Type B pancreatic cell (in vitro differentiated cells): ENCODE results near the gene TLR9. TPM values are rescaled to one million over a fixed set of nuclear protein-coding genes. Genes with fewer than 3 reads are reported as not detected.

Experiments
- DNase-seq: peaks from one replicate; pipeline ENCODE4 v3.0.0; 2021; ENCODE audit warnings: mixed read lengths; ENCODE audit not compliant: unreplicated experiment; ENCODE audit errors: extremely low spot score
- H3K27ac Mint-ChIP-seq: 2 replicates; pipeline ENCODE4 v1.8.0; 2021; ENCODE audit warnings: mild to moderate bottlenecking, mixed read lengths
- H3K27me3 Mint-ChIP-seq: 2 replicates; pipeline ENCODE4 v1.8.0; 2021; ENCODE audit warnings: mixed read lengths
- H3K36me3 Mint-ChIP-seq: 2 replicates; pipeline ENCODE4 v1.8.0; 2021; ENCODE audit warnings: mixed read lengths
- H3K4me1 Mint-ChIP-seq: one replicate; pipeline ENCODE4 v1.8.0; 2021; ENCODE audit warnings: mixed read lengths; ENCODE audit not compliant: unreplicated experiment
- H3K4me3 Mint-ChIP-seq: 2 replicates; pipeline ENCODE4 v1.8.0; 2021; ENCODE audit warnings: mild to moderate bottlenecking, mixed read lengths
- H3K9me3 Mint-ChIP-seq: 2 replicates; pipeline ENCODE4 v1.8.0; 2021; ENCODE audit warnings: mixed read lengths
- total RNA-seq: library from RNA; stranded (reverse); gene quantifications from 2 replicates; pipeline ENCODE4 v1.2.1, GENCODE V29; 2021; ENCODE audit warnings: low replicate concordance
- TF ChIP-seq, protein P1 (sequence below): fragments of 200-600 bp; sonication (generic); conservative IDR thresholded peaks from 2 replicates; pipeline ENCODE4 v1.5.0; 2021; ENCODE audit warnings: antibody characterized with exemption, mild to moderate bottlenecking

Gene TLR9
- total RNA-seq, 1 donor from 2014 or later: 0.22 TPM

DNA sequence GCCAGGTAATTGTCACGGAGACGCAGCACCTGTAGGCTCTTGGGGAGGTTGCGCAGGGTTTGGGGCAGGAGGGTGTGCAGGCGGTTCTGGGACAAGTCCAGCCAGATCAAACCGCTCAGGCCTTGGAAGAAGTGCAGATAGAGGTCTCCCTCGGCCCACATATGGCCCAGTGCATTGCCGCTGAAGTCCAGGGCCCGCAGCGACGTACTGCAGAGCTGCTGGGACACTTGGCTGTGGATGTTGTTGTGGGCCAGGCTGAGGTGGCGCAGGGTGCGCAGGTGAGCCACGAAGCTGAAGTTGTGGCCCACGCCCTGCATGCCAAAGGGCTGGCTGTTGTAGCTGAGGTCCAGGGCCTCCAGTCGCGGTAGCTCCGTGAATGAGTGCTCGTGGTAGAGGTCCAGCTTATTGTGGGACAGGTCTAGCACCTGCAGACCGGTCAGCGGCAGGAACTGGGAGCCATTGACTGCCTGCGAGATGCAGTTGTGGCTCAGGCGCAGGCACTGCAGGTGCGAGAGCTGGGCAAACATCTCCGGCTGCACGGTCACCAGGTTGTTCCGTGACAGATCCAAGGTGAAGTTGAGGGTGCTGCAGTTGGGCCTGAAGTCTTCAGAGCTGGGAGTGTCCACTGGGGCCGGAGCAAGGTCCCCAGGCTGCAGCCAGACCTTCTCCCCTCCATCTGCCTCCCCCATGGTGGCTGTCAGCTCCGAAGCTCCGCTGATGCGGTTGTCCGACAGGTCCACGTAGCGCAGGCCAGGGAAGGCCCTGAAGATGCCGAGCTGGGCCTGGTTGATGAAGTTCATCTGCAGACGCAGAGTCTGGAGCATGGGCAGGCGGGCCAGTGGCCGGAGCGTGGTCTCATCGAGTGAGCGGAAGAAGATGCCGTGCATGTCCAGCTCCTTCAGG is 2.9 kb downstream of the TLR9 start:
- TF ChIP-seq, protein P1, sequence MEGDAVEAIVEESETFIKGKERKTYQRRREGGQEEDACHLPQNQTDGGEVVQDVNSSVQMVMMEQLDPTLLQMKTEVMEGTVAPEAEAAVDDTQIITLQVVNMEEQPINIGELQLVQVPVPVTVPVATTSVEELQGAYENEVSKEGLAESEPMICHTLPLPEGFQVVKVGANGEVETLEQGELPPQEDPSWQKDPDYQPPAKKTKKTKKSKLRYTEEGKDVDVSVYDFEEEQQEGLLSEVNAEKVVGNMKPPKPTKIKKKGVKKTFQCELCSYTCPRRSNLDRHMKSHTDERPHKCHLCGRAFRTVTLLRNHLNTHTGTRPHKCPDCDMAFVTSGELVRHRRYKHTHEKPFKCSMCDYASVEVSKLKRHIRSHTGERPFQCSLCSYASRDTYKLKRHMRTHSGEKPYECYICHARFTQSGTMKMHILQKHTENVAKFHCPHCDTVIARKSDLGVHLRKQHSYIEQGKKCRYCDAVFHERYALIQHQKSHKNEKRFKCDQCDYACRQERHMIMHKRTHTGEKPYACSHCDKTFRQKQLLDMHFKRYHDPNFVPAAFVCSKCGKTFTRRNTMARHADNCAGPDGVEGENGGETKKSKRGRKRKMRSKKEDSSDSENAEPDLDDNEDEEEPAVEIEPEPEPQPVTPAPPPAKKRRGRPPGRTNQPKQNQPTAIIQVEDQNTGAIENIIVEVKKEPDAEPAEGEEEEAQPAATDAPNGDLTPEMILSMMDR: no peak
- Mint-ChIP-seq H3K27ac (no peak overlapping the region), H3K4me1 (peaks cover 6% of the 10 kb centered on the region), H3K9me3 (no peaks in the 10 kb centered on the region), H3K4me3 (no peak overlapping the region), H3K36me3 (no peaks in the 10 kb centered on the region), H3K27me3 (no peaks in the 10 kb centered on the region)
- peak; percentile 55 for DNase-seq

DNA sequence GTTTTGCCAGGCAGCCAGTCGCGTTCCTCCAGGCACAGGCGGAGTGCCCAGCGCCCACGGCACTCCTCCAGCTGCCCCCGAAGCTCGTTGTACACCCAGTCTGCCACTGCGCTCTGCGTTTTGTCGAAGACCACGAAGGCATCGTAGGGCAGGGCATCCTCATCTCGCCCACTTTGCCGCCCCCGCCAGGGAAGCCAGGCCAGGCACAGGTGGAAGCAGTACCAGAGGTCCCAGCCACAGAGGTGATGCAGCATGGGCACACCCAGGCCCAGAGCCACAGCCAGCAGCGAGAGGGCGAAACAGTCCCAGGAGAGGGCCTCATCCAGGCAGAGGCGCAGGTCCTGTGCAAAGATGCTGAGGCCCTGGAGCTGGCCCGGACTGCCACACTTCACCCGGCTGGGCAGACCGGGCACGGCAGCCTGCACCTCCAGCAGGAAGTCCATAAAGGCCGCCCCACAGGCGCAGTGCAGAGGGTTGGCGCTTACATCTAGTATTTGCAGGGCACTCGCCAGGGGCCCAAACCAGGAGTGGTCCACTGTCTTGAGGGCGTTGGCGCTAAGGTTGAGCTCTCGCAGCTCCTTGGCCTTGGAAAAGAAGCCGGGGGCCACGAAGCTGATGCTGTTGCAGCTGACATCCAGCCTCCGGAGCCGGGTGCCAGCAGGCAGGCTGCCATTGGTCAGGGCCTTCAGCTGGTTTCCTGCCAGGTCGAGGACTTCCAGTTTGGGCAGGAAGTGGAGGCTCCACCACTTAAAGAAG is 3.7 kb downstream of the TLR9 start:
- Mint-ChIP-seq H3K4me3 (no peak overlapping the region), H3K36me3 (peaks cover 2% of the 10 kb centered on the region), H3K27ac (no peak overlapping the region), H3K27me3 (no peaks in the 10 kb centered on the region), H3K9me3 (no peaks in the 10 kb centered on the region), H3K4me1 (peaks cover 9% of the 10 kb centered on the region)
- TF ChIP-seq, protein P1: no peak
- DNase-seq: peak; percentile 64

DNA sequence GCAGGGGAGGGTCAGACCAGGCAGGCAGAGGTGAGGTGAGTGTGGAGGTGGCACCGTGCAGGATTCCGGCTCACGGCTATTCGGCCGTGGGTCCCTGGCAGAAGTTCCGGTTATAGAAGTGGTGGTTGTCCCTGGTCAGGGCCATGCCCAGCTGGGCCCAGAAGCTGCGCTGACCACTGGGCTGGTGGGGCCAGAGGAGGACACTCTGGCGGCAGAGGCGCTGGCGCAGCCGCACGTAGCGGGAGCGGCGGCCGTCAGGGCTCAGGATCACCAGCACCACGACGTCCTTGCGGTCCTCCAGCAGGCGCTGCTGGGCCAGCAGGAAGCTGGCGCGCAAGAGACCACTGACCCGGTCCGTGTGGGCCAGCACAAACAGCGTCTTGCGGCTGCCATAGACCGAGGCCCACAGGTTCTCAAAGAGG is 4.3 kb downstream of the TLR9 start:
- Mint-ChIP-seq H3K9me3 (no peaks in the 10 kb centered on the region), H3K4me3 (no peak overlapping the region), H3K4me1 (peaks cover 12% of the 10 kb centered on the region), H3K27ac (no peak overlapping the region), H3K27me3 (no peaks in the 10 kb centered on the region), H3K36me3 (peaks cover 5% of the 10 kb centered on the region)
- no peak for DNase-seq
- TF ChIP-seq, protein P1: no peak

- peak; percentile 91 for DNase-seq
- H3K27me3 Mint-ChIP-seq: no peaks in the 10 kb centered on the region
- no peak overlapping the region for H3K27ac Mint-ChIP-seq
- H3K4me3 Mint-ChIP-seq: no peak overlapping the region
- TF ChIP-seq, protein P1: peak; percentile 93
- peaks cover 12% of the 10 kb centered on the region for H3K4me1 Mint-ChIP-seq
- H3K36me3 Mint-ChIP-seq: peaks cover 7% of the 10 kb centered on the region
- no peaks in the 10 kb centered on the region for H3K9me3 Mint-ChIP-seq
Measured at GRCh38 chr3:52220380-52221026, 4.9 kb downstream of the TLR9 start.

DNA sequence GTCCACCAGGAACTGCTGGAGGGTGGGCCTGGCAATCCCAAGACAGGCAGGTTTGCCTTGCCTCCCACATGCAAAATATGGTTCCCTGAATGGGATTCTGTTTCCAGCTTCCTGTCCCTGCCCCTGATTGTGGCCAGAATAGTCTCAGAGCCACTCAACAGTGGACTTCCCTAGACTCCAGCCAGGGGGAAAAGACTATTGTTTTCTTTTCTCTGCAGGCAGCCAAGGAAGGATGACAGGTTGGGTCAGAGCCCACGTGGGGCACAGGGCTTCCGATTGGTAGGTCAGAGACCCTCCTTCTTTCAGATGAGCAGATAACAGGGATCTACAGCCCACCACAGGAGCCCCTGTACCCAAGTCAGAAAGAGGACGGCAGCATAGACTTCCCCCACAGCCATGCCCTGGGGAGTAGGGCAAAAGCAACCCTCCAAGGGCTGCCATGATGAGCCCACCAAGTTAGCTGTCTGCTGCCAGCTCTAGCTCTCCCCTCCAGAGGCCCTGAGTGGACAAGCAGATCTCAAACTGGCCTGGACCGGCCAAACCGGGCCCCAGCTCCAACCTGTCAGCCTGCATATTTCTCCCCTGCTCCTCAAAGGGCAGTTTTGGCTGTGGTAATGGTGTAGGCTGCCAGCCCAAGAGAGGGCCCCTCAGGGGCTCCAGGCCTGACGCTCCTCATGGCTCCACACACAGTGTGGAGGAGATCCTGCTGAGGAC is 6.4 kb downstream of the TLR9 start:
- peaks cover 16% of the 10 kb centered on the region for H3K36me3 Mint-ChIP-seq
- TF ChIP-seq, protein P1: no peak
- no peaks in the 10 kb centered on the region for H3K9me3 Mint-ChIP-seq
- peak overlapping the region; percentile 44 for H3K4me3 Mint-ChIP-seq
- H3K4me1 Mint-ChIP-seq: peaks cover 12% of the 10 kb centered on the region
- peak overlapping the region; percentile 85 for H3K27ac Mint-ChIP-seq
- no peak for DNase-seq
- no peaks in the 10 kb centered on the region for H3K27me3 Mint-ChIP-seq
